MG63 (cell line): ENCODE data around the gene LRATD1. TPM values are rescaled to one million over a fixed set of nuclear protein-coding genes. Genes with fewer than 3 reads are reported as not detected.

Source experiments
- DNase-seq: peaks from one replicate; pipeline ENCODE4 v3.0.0-alpha.2; 2020
- H3K27me3 ChIP-seq: fragments of 250-450 bp; sonication (Bioruptor Pico); 2 replicates; pipeline ENCODE4 v1.5.1; 2020; ENCODE audit warnings: mild to moderate bottlenecking, moderate library complexity
- H3K36me3 ChIP-seq: fragments of 250-450 bp; sonication (Bioruptor Pico); 2 replicates; pipeline ENCODE4 v1.5.1; 2020; ENCODE audit warnings: mild to moderate bottlenecking, moderate library complexity
- H3K4me3 ChIP-seq: fragments of 250-450 bp; sonication (Bioruptor Pico); 2 replicates; pipeline ENCODE4 v1.5.1; 2020; ENCODE audit warnings: mild to moderate bottlenecking, moderate library complexity
- H3K9me3 ChIP-seq: fragments of 250-450 bp; sonication (Bioruptor Pico); 2 replicates; pipeline ENCODE4 v1.5.1; 2020; ENCODE audit warnings: mild to moderate bottlenecking, moderate library complexity
- total RNA-seq: library from RNA; depleted of rRNA; stranded (reverse); fragments of >200 nt; shearing (Covaris generic); gene quantifications from 2 replicates; pipeline ENCODE4 v1.2.3, GENCODE V29; 2014; ENCODE audit warnings: low replicate concordance

The LRATD1 gene
- total RNA-seq, 1 experiment from 2014 or later = not detected

DNA sequence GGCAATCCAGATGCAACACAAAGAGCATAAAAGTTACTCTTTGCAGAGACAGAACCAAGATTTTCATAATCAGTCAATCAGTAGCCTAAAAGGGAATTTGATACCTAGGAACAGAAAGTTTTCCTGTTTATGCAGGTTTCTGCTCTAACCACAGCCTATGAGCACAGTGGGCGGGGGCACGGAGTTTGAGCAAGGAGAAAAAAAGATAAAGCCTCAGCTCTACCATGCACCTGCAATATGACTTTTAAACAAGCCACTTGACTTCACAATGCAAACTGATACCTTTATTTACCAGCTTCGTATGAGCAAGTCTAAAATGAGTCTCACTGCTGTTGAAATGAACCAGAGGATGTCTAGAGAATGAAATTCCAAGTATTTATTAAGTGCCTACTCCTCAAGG is 5.6 kb upstream of the LRATD1 start:
- Histone ChIP-seq H3K27me3 (peaks cover 3% of the 10 kb centered on the region; the same call in 1 of the 2 replicates), H3K4me3 (no peak overlapping the region), H3K9me3 (no peaks in the 10 kb centered on the region), H3K36me3 (no peaks in the 10 kb centered on the region)
- no peak for DNase-seq

DNA sequence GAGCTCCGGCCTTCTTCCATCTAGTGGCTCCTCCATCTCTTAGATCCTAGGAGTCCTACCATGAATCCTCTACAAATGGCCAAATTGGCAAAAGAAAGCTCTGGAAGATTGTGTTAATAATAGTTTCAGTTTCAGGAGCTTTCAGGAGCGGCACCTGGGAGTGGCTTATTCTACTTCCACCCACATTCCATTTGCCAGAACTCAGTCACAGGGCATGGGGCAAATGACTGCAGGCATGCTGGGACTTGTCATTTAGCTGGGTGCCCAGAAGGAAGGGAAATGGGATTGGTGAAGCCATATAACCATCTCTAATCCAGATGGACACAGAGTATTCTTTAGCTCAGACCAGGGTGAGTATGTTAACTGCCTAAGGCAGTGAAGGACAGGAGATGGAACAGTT is 3.6 kb upstream of the LRATD1 start:
- no peak overlapping the region for H3K4me3 ChIP-seq
- H3K36me3 ChIP-seq = no peaks in the 10 kb centered on the region
- H3K9me3 ChIP-seq = no peaks in the 10 kb centered on the region
- DNase-seq = peak; percentile 5
- H3K27me3 ChIP-seq = peaks cover 22% of the 10 kb centered on the region

- peaks cover 44% of the 10 kb centered on the region for H3K27me3 ChIP-seq
- H3K4me3 ChIP-seq = no peak overlapping the region
- H3K9me3 ChIP-seq = no peaks in the 10 kb centered on the region
- no peak for DNase-seq
- H3K36me3 ChIP-seq = no peaks in the 10 kb centered on the region
These were observed 994 bp upstream of the LRATD1 start for GRCh38 chr2:14631406-14632040.

DNA sequence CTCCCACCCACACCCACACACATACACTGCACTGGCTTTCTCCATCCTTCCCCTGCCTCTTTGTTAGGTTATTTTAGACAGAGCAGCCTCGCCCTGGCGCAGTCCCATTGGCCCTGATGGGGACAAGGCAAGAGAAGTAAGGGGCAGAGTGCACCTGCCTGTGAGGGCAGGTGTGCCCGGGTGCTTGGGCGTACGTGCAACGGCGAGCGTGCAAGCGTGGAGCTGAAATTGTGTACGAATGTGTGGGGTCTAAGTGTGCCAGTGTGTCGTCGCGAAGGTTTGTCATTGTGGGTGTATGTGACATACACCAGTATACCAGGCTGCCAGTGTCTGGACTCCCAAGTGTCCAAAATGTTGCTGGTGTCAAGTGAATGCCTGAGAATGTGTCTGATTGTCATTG is 544 bp downstream of the LRATD1 start:
- Histone ChIP-seq H3K4me3 (peak overlapping the region; percentile 36), H3K27me3 (peaks cover 54% of the 10 kb centered on the region), H3K9me3 (no peaks in the 10 kb centered on the region)

GRCh38 chr2:14633461-14634181 is 1.1 kb downstream of the LRATD1 start:
- H3K4me3 ChIP-seq = no peak overlapping the region; the same call in 1 of the 2 replicates
- no peaks in the 10 kb centered on the region for H3K36me3 ChIP-seq
- peaks cover 59% of the 10 kb centered on the region for H3K27me3 ChIP-seq
- DNase-seq = no peak
- no peaks in the 10 kb centered on the region for H3K9me3 ChIP-seq

More for the DNA sequence above, 544 bp downstream of the LRATD1 start:
- no peak for DNase-seq
- no peaks in the 10 kb centered on the region for H3K36me3 ChIP-seq

- Histone ChIP-seq H3K4me3 (no peak overlapping the region; the same call in 1 of the 2 replicates), H3K9me3 (no peaks in the 10 kb centered on the region), H3K27me3 (peaks cover 64% of the 10 kb centered on the region), H3K36me3 (no peaks in the 10 kb centered on the region)
- no peak for DNase-seq
These were observed 1.6 kb downstream of the LRATD1 start for GRCh38 chr2:14634182-14634488.

DNA sequence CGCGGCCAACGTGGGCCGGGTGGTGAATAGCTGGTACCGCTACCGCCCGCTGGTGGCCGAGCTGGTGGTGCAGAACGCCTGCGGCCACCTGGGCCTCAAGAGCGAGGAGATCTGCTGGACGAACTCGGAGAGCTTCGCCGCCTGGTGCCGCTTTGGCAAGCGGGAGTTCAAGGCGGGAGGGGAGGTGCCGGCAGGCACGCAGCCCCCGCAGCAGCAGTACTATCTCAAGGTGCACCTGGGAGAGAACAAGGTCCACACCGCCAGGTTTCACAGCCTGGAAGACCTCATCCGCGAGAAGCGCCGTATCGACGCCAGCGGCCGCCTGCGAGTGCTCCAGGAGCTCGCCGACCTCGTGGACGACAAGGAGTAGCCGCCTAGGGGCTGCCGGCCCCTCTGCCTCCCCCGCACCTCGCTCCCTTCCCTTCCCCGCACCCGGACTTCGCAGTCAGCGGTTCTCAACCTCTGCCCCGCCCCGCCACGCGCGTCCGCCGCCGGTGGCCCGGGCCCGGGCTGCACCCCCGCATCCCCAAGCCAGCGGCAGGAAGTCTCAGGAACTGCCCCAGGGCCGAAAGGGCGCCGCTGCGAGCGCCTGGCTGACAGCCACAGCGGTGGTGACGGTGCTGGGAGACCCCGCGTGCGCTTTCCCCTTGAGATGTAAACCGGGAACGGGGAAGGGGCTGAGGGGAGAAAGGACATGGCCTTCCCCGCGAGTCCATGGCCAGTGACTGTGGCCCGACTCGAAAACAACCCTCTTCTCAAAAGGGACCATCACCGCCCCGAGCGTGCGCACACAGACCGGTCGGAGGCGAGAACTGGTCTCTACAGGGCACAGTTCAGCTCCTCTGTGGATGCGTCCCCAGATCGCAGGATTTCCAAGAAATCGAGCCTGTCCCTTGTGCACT is 2.2 kb downstream of the LRATD1 start:
- Histone ChIP-seq H3K36me3 (no peaks in the 10 kb centered on the region), H3K27me3 (peaks cover 65% of the 10 kb centered on the region), H3K4me3 (peak overlapping the region; percentile 32), H3K9me3 (no peaks in the 10 kb centered on the region)
- peak; percentile 73 for DNase-seq

GRCh38 chr2:14635391-14635871 is 2.9 kb downstream of the LRATD1 start:
- H3K4me3 ChIP-seq = peak overlapping the region; percentile 32
- H3K27me3 ChIP-seq = peaks cover 65% of the 10 kb centered on the region
- no peaks in the 10 kb centered on the region for H3K36me3 ChIP-seq
- DNase-seq = peak; percentile 63
- H3K9me3 ChIP-seq = no peaks in the 10 kb centered on the region

DNA sequence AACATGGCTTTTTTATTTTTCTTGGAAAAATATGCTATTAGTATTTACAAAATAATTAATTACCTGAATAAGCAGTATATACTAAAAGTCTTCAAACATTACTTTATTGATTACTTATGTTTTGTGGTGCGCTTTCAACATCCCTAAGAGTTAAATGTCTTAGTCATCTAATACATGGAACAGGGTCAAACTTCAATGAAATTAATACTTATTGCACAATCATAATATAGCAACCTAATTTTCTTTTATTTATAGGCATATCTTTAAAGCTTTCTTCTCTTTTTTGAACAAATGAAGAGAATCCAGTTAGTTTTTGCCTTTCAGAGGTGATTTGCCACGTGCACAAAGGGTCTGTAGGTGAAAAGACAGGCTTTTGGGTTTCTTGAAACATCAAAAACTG is 6.0 kb downstream of the LRATD1 start:
- H3K36me3 ChIP-seq = no peaks in the 10 kb centered on the region
- DNase-seq = no peak
- peaks cover 47% of the 10 kb centered on the region for H3K27me3 ChIP-seq
- H3K4me3 ChIP-seq = no peak overlapping the region
- no peaks in the 10 kb centered on the region for H3K9me3 ChIP-seq

GRCh38 chr2:14641116-14641515 is 8.6 kb downstream of the LRATD1 start:
- Histone ChIP-seq H3K36me3 (no peaks in the 10 kb centered on the region), H3K9me3 (no peaks in the 10 kb centered on the region), H3K4me3 (no peak overlapping the region), H3K27me3 (peaks cover 24% of the 10 kb centered on the region)
- no peak for DNase-seq

- no peak for DNase-seq
- H3K4me3 ChIP-seq = no peak overlapping the region
- no peaks in the 10 kb centered on the region for H3K36me3 ChIP-seq
- no peaks in the 10 kb centered on the region for H3K9me3 ChIP-seq
- peaks cover 12% of the 10 kb centered on the region for H3K27me3 ChIP-seq
These were observed 10.0 kb downstream of the LRATD1 start for GRCh38 chr2:14642499-14642898.

DNA sequence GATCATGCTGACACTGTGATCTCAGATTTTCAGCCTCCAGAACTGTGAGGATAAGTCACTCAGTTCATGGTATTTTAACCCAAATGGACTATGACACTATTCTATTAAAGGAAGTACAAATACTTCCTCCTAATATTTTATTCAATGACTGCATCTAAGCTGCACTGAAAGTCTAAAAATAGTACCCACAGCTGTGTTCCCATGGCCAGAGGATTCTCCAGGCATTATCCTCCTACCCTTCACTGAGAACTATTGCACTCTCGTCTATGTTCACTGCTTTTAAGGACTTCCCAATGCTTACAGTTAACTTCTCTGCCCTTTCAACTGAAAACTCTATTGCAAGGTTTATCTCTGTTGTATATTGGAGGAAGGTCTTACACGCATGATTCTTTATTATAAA is 15.2 kb downstream of the LRATD1 start:
- H3K9me3 ChIP-seq = no peaks in the 10 kb centered on the region
- DNase-seq = no peak
- H3K36me3 ChIP-seq = no peaks in the 10 kb centered on the region
- no peak overlapping the region for H3K4me3 ChIP-seq
- no peaks in the 10 kb centered on the region for H3K27me3 ChIP-seq

- no peaks in the 10 kb centered on the region for H3K36me3 ChIP-seq
- no peak for DNase-seq
- no peaks in the 10 kb centered on the region for H3K9me3 ChIP-seq
- H3K4me3 ChIP-seq = no peak overlapping the region
- no peaks in the 10 kb centered on the region for H3K27me3 ChIP-seq
These were observed 17.5 kb downstream of the LRATD1 start for GRCh38 chr2:14650066-14650465.

DNA sequence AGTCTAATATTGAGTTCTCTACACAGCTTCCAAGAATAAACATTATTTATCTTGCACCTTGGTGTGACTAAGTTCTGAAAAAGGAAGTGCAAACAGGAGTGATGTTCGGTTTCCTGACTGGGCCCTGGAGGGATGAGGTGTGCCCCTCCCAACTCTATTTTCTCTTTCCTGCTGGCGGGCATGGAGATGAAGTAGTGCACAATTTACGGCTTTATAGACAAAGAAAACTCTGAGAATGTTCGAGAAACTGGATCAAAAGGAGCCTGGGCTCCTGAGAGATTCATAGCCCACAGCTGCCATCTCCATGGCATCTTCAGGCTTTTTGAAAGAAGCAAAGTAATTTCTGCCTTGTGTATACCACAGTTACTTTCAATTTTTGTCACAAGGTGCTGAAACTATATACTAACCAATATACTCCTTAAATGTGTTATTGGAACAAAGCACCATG is 22.3 kb downstream of the LRATD1 start:
- Histone ChIP-seq H3K9me3 (no peaks in the 10 kb centered on the region), H3K4me3 (no peak overlapping the region)

GRCh38 chr2:14656146-14656545 is 23.6 kb downstream of the LRATD1 start:
- no peaks in the 10 kb centered on the region for H3K9me3 ChIP-seq
- H3K4me3 ChIP-seq = no peak overlapping the region
- no peaks in the 10 kb centered on the region for H3K27me3 ChIP-seq
- DNase-seq = no peak
- H3K36me3 ChIP-seq = no peaks in the 10 kb centered on the region

More for the DNA sequence above, 22.3 kb downstream of the LRATD1 start:
- H3K36me3 ChIP-seq = no peaks in the 10 kb centered on the region
- no peaks in the 10 kb centered on the region for H3K27me3 ChIP-seq
- DNase-seq = no peak

DNA sequence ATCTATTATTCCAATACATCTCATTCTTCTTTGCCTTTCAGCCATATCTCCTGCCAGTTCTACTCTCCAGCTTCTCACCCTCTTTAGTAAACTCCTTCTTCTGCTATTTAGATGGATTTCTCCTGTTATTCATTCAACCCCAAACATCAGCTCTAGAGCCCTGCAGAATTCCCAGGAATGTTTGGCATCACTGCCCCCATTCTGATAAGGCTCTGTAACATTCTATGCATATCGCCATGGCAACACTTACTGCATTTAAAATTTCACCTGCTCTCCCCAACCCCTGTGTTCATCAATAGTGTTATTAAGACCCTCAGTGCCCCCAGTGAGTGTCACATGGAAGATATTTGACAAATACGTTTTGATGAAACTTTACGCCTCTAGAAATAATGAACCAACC is 28.6 kb downstream of the LRATD1 start:
- no peaks in the 10 kb centered on the region for H3K27me3 ChIP-seq
- DNase-seq = no peak
- no peaks in the 10 kb centered on the region for H3K9me3 ChIP-seq

DNA sequence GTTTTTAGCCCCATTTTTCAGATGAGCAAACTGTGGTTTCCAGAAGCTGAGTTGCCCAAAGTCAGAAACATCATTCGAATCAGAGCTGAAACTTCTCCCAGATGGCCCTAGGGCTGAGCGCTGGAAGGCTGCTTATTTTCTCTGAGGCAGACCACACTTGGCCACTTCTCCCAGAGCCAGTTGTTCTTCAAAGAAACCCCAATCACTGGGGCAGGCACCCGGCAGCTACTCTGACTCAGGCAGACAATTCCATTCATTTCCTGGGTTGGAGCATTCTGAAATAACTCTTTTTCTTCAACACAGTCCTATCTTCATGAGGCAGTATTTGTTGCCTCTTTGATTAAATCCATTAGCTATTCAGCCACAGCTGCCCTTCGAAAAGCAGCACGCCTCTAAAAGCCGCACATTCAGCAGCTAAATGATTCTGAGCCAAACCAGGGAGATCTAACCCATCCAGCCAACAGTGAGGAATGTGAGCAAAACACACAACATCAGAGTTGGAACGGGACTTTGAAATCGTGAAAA is 40.9 kb downstream of the LRATD1 start:
- Histone ChIP-seq H3K4me3 (no peak overlapping the region), H3K27me3 (no peaks in the 10 kb centered on the region), H3K9me3 (no peaks in the 10 kb centered on the region), H3K36me3 (no peaks in the 10 kb centered on the region)
- DNase-seq = peak; percentile 23

More for the DNA sequence above, 28.6 kb downstream of the LRATD1 start:
- Histone ChIP-seq H3K4me3 (no peak overlapping the region), H3K36me3 (no peaks in the 10 kb centered on the region)
